SKM-1 treated with dmso at 0.1 percent for 144 hours (cell line): ENCODE results near the gene PARD6B.
A peak's percentile ranks its signal among the peaks of the same experiment; 100 is the strongest.
"Not testable (repeated sequence)": the region's sequence is repeated elsewhere in the genome, so short reads cannot be mapped to it uniquely, and the experiment has no call there.

ENCODE experiments used
- DNase-seq: peaks from one replicate; lab custom pipeline; 2025; ENCODE audit not compliant: unreplicated experiment; lab: John Stamatoyannopoulos, UW

Gene PARD6B

DNA sequence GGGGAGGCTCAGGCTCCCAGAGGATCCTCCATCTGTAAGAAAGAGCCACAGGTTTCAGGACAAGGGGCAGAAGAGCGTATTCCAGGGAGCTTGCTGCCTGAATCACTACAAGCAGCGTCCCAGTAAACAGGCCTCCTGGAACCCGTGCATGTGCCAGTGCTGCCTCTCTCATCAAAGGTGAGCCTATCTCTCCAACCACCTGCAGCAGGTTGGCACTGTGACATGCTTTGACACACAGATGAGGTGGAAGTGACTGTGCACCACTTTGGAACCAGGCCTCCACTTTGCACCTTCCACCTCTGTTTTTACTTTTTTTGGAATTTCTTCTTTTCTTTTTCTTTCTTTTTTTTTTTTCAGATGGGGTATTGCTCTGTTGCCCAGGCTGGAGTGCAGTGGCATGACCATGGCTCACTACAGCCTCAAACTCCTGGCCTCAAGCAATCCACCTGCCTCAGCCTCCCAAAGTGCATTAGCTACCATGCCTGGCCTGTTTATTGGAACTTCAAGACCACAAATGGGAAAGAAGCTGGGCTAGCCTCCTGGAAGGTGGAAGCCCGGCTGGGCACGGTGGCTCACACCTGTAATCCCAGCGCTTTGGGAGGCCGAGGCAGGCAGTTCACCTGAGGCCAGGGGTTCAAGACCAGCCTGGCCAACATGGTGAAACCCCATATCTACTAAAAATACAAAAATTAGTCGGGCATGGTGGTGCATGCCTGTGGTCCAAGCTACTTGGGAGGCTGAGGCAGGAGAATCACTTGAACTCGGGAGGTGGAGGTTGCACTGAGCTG is 27.5 kb upstream of the PARD6B start:
- not testable (repeated sequence) for DNase-seq

DNA sequence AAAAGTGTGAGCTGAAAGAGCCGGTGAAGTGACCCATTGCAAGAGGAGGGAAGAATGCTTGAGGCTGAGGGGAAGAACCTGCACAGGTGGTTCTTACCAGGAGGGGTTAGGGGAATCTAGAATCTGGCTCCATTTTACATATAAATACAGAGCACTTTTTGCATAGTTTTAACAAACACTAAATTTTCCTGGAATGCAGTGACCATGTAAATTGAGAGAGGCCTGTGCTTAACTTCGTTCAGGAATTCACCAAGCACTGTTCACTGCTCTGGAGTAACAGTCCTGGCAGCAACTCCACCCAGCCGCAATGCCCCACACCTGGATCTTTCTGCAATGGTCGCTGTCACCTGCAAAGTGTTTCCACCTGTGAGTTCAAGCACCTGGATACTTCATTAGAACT is 26.9 kb upstream of the PARD6B start:
- no peak for DNase-seq

DNA sequence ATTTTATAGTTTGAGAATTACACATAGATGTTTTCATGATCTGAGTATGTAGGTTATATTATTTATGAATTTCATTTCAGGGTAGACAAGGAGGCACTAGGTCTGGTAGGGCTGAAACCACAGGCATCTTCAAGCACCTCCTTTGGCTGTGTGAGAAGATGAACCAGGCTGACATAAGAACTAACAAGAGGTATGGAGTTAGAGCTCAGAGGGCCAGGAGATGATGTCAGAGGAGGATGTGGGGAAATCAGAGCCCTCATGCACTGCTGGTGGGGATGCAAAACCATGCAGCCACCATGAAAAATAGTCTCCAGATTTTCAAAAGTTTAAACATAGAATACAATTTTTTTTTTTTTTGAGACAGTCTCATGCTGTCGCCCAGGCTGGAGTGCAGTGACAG is 26.4 kb upstream of the PARD6B start:
- DNase-seq: peak; percentile 16

DNA sequence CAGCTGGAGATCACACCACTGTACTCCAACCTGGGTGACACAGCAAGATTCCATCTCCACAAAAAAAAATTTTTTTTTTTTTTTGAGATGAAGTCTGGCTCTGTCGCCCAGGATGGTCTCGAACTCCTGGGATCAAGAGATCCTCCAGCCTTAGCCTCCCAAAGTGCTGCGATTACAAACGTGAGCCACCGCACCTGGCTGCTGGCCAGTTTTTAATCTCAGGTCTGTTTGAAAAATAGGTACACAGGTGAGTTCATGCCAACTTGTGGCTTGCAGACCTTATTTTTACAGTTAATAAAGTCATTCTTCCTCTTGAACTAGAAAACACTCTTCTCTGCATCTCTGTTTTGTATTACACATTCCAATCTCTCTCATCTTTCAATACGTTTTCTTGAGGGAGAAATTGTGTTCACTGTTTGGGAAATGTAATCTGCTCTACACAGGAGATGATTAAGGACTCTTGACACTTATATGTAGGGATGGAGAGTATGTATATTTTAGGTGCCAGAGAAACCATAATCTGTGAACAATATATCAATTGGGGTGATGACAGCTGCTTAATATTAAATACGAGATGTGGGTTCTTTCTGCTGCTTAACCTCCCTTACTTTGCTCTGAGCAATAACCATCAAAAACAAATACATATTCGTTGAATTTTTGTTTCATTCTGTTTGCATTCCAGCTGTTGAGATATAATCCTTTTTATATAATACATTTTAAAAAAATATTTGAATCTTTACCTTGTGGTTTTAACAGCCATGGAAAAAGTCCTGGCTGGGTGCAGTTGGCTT is 22.3 kb upstream of the PARD6B start:
- no peak for DNase-seq

DNA sequence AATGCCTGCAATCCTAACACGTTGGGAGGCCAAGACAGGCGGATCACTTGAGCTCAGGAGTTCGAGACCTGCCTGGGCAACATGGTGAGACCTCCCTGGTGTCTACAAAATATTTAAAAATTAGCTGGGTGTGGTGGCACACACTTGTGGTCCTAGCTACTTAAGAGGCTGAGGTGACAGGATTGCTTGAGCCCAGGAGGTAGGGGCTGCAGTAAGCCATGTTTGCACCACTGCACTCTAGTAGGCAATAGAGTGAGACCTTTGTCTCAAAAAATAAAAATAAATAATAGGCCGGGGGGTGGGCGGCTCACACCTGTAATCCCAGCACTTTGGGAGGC is 21.8 kb upstream of the PARD6B start:
- DNase-seq: no peak

DNA sequence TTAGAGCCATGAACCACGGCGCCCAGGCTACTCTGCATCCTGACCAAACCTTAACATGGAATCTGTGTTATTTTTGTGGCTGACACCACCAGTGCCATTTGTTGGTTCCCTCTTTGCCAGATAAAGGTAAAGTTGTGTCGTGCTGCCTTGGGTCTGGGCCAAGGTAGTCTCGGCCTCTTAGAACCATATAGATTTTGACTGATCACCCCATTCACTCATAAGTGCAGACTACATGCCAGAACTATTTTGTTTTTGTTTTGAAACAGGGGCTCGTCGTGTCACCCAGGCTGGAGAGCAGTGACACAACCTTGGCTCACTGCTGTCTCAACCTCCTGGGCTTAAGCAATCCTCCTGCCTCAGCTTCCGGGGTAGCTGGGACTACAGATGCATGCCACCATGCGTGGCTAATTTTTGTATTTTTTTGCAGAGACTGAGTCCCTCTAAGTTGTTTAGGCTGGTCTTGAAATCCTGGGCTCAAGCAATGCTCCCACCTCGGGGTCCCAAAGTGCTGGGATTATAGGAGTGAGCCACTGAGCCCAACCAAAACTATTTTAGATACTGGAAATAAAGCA is 20.8 kb upstream of the PARD6B start:
- DNase-seq: peak; percentile 85

DNA sequence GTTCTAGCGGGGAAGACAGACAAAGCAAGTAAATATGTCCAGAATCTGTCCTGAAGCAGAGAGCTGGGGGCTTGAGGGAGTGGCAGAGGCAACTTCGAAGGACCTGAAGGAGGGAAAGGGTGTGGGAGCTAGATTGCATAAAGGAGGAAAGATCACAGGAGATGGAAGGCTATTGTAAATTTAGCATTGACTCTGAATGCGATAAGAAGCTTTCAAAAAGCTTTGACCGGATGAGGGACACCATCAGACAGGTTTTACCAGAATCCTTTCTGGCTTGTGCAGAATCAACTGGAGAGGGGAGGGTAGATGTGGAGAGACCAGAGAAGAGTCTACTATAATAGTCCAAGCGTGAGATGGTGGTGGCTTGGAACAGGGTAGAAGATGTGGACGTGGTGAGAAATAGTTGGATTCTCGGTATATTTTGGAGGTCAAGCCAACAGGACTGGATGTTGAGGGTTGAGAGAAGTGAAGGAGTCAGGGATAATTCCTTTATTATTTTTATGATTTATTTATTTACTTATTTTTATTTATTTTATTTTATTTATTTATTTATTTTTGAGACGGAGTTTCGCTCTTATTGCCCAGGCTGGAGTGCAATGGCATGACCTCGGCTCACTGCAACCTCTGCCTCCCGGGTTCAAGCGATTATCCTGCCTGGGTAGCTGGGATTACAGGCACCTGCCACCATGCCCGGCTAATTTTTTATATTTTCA is 20.1 kb upstream of the PARD6B start:
- DNase-seq: no peak

DNA sequence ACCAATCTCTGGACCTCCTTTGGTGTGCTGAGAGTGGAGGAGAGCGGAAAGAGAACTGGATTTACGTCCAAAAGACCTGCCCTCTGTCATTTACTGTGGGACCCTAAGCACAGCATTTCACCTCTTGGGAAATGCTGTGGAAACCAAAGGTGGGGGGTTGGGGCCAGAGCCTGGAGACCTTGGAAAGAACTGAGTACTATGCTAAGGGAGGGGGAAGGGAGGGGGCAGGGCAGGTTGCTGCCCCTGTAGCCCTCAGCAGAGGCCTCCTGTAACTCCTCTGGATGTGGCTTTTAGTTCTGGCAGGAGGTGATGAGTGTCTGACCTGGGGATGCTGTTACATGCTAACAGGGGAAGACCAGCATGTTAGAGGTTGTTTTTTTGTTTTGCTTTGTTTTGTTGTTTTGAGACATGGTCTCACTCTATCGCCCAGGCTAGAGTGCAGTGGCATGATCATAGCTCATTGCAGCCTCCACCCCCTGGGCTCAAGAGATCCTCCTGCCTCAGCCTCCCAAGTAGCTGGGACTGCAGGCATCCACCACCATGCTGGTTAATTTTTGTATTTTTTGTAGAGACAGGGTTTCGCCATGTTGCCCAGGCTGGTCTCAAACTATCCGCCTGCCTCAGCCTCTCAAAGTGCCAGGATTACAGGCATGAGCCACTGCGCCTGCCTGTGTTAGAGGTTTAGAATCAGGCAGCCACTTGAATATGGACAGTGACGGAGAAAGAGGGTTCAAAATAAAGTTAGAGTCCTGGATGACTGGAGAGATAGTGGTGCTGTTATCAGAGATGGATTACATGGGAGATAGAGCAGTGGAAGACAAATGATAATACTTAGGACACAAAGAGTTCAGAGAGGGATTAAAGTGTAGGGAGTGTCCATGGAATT is 18.4 kb upstream of the PARD6B start:
- DNase-seq: no peak

DNA sequence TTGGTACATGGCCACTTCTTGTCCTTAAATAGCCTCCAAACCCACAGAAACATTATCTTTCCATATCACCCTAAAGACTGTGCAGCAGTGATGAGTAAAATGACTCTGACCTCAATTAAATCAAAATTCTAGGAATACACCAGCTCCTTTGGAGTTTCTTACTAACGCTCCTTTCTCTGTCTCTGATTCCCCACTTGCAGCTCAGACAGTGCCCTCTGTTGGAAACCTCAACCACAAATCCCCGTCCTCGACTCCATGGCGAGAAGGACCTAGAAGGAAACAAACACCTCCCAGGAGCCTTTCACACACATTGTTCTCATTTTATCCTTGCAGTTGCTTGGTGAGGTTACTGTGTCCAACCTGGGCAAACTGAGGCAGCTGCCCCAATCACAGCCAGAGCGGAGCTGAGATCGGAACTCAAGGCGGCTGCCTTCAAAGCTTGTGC is 17.7 kb upstream of the PARD6B start:
- no peak for DNase-seq

DNA sequence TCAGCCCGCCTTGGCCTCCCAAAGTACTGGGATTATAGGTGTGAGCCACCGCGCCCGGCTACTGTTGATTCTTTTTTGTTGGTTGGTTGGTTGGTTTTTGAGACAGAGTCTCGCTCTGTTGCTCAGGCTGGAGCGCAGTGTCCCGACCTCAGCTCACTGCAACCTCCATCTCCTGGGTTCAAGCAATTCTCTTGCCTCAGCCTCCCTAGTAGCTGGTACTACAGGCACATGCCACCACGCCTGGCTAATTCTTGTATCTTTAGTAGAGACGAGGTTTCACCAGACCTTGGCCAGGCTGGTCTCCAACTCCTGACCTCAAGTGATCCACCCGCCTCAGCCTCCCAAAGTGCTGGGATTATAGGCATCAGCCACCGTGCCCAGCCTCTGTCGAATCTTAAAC is 17.0 kb upstream of the PARD6B start:
- DNase-seq: not testable (repeated sequence)

DNA sequence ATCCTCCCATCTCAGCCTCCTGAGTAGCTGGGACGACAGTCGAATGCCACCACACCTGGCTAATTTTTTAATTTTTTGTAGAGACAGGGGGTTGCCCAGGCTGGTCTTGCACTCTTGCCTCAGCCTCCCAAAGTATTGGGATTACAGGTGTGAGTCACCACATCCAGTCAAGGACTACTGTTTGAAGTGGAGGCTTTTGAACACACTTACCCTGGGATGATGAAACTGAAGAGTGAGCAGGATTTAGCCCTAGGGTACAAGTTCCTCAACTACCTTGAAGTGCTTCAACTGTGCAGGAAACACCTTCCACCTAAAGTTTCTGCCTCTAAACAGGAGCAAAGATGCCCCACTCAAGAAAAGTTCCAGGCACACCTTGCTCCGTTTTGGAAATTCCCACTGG is 15.7 kb upstream of the PARD6B start:
- DNase-seq: no peak

DNA sequence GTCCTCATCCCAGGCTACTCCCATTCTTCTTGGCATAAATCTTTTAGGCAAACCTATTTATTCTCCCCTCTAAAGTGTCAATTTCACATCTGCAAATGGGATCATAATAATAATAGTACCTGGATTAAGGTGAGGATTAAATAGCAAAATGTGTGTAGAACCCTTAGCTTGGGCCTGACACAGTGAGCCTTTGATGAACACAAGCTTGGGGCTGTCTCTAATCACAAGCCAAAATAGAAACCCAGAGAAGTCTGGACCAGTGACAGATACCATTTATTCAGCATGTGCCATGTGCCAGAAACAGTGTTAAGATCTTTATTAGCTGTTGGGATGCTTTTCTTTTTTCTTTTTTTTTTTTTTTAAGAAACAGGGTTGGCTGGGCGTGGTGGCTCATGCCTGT is 14.9 kb upstream of the PARD6B start:
- no peak for DNase-seq

DNA sequence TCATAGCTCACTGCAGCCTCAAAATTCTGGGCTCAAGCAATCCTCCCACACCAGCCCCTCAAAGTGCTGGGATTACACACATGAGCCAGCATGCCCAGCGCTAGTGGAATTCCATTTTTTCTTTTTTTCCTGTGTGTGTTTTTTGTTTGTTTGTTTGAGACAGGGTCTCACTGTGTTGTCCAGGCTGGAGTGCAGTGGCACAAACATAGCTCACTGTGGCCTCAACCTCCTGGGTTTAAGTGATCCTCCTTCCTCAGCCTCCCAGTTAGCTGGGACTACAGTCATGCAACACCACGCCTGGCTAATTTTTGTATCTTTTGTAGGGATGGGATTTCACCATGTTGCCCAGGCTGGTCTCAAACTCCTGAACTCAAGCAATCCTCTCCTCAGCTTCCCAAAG is 14.1 kb upstream of the PARD6B start:
- no peak for DNase-seq

DNA sequence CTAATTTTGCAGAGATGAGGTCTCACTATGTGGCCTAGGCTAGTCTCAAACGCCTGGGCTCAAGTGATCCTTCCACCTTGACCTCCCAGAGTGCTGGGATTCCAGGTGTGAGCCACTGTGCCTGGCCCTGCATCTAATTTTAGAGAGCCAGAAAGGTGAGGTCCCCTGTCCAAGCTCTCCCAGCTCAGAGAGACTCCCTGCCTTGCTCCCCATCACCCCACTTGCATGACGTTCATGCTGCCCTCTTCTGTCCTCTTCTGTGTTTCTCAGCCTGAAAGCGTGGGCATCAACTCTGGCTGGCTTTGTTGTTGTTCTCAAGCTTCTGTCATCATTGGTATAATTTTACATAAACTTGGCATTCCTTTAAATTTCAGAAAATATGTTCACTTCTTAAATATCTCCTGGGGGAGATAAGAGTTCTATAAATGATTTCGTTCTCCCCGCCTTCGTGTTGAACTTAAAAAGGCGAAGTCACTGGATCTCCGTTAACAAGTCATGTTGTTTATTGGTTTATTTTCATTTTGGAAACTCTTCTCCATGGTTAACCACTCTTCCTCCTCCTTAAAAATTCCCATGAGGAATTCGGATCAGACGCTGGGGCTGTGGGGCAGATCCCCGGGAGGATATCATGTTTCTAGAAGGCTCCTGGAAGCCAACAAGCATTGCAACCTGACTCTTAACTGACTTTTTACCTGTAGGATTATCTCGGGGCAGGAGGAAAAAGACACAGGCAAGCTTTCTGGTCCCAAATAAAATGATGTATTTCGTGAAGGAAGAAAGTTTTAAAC is 13.2 kb upstream of the PARD6B start:
- DNase-seq: no peak

DNA sequence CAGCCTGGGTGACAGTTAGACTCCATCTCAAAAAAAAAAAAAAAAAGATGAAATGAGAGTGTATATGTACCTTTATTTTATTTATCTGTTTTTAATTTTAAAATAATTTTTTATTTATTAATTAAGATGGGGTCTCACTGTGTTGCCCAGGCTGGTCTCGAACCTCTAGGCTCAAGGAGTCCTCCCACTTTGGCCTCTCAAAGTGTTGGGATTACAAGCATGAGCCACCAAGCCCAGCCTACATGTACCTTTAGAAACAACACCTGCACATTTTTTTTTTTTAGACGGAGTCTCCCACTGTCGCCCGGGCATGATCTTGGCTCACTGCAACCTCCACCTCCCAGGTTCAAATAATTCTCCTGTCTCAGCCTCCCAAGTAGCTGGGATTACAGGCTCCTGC is 12.1 kb upstream of the PARD6B start:
- DNase-seq: no peak

DNA sequence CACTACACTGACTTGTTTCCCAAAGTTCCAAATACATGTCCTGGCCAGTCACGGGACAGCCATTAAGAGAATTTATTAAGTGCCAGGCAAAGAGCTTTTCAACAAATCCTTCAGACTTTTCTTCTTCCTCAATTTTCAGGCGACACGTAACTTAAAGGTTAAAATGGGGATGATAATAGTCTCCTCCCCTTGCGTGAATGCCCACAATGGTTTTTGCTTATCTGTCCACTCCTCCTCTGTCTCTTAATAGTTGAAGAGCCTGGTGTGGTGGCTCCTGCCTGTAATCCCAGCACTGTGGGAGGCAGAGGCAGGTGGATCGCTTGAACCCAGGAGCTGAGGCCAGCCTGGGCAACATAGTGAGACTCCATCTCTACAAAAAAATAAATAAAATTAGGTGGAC is 11.4 kb upstream of the PARD6B start:
- DNase-seq: no peak

DNA sequence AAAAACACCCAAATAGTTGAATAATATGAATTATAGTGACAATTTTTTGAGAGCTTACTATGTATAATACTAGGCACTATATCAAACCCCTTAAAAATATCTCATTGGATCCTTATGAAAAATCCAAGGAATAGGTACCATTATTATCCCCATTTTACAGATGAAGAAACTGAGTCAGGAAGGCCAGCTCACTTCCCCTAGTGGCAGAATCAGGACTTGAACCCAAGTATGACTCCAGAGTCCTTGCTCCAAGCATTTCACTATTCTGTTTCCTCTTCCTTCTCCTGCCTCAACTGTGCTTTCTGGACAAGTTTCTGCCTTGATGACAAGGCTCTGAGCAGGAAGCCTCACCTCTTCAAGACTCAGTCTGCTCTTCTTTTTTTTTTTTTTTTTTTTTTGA is 10.8 kb upstream of the PARD6B start:
- no peak for DNase-seq

DNA sequence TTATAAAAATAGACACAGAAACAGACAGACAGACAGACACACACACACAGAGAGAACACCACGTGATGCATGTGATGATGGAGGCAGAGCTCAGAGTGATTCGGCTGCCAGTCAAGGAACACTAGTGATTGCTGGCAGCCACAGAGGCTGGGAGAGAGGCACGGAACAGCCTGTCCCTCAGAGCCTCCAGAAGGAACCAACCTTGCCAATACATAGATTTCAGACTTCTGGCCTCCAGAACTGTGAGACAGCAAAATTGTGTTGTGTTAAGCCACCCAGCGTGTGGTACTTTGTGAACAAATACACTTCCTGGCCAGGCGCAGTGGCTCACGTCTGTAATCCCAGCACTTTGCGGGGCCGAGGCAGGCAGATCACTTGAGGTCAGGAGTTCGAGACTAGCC is 9.5 kb upstream of the PARD6B start:
- DNase-seq: no peak

DNA sequence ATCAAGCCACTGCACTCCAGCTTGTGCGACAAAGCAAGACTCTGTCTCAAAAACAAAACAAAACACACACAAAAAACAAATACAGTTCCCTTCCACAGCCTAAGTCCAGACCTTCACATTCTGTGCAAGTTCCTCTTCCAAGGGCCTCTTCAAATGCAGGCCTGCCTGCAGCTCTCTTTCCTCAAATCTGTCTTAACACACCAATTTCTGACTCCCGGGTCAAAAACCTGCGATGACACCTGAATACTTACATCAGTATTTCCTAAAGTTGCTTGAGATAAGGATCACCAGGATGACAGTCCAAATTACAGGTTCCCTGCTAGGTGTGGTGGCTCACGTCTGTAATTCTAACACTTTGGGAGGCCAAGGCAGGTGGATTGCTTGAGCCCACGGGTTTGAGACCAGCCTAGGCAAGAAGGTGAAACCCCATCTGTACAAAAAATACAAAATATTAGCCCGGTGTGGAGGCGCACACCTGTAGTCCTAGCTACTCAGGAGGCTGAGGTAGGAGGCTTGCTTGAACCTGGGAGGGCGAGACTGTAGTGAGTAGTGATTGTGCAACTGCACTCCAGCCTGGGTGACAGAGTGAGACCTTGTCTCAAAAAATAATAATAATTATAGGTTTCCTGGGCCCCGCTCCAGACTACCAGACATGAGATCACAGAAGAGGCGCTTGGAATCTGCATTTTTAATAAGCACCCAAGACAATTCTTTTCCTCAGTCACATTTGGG is 8.8 kb upstream of the PARD6B start:
- DNase-seq: peak; percentile 17
